GM19467 (cell line): ENCODE data around the gene RAB32.
A peak's percentile ranks its signal among the peaks of the same experiment; 100 is the strongest.
"Not testable (repeated sequence)": the region's sequence is repeated elsewhere in the genome, so short reads cannot be mapped to it uniquely, and the experiment has no call there.

ENCODE experiments used
- ATAC-seq: cut with Tn5 transposase; IDR thresholded peaks from one replicate; pipeline ENCODE4 v1.9.1; 2021; ENCODE audit warnings: mild to moderate bottlenecking, moderate library complexity; ENCODE audit not compliant: unreplicated experiment

RAB32 gene

GRCh38 chr6:146543211-146543939, at the start of gene RAB32:
TSS of gene RAB32 (plus strand) at chr6:146543833. CDS start at chr6:146543872, 39 bp downstream.
- ATAC-seq: peak; percentile 76

- ATAC-seq: no peak
Observed at GRCh38 chr6:146498309-146498708, 45.3 kb upstream of the RAB32 start.

- ATAC-seq: no peak
Observed at GRCh38 chr6:146503096-146503495, 40.5 kb upstream of the RAB32 start.

GRCh38 chr6:146515212-146515611, 28.4 kb upstream of the RAB32 start:
- ATAC-seq: no peak

- ATAC-seq: no peak
Observed at GRCh38 chr6:146526192-146526591, 17.4 kb upstream of the RAB32 start.

- no peak for ATAC-seq
Observed at GRCh38 chr6:146532702-146533101, 10.9 kb upstream of the RAB32 start.

GRCh38 chr6:146542881-146543210, 787 bp upstream of the RAB32 start:
- ATAC-seq: no peak

DNA sequence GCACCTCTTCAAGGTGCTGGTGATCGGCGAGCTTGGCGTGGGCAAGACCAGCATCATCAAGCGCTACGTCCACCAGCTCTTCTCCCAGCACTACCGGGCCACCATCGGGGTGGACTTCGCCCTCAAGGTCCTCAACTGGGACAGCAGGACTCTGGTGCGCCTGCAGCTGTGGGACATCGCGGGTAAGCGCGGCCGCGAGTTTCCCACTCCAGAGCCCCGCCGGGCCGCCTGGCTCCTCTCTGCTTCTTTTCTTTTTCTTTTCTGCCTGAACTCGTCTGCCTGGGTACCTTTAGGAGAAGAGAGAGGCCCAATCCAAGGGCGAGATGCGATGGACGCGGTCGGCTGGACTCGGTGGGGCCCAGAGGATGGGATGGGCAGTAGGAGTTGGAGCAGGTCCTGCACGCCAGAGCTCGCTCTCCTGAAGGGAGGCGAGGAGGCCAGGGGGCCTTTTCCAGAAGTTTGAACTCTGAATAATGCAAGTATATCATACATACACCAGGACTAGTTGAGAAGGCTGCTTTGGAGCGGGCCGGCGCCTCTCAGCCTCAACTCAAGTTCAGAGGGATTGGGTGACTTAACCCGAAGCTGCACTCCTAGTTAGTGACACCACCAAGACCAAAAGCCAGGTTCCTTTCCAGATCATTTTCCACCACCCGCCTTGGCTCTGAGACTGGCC, 445 bp downstream of the RAB32 start:
- peak; percentile 26 for ATAC-seq

DNA sequence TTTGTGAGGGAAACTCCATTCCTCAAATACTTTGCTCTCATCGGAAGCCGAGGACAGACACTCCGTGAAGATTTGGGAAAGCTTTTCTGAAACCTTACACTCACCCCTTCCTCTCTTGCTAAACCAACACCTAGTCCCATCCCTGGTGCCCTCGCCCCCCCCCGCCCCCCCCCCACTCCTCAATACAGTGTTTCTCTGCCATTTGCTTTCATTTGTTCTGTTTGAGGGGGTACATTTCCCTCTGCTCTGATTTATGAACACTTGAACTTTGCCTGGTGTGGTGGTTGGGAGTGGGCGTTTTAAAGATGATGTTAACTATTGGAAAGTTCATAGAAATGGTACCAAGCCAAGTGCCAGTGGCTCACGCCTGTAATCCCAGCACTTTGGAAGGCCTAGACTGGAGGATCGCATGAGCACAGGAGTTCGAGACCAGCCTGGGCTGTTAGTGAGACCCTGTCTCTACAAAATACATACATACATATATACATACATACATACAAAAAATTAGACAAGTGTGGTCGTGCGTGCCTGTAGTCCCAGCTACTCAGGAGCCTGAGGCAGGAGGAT, 1.1 kb downstream of the RAB32 start:
- no peak for ATAC-seq

DNA sequence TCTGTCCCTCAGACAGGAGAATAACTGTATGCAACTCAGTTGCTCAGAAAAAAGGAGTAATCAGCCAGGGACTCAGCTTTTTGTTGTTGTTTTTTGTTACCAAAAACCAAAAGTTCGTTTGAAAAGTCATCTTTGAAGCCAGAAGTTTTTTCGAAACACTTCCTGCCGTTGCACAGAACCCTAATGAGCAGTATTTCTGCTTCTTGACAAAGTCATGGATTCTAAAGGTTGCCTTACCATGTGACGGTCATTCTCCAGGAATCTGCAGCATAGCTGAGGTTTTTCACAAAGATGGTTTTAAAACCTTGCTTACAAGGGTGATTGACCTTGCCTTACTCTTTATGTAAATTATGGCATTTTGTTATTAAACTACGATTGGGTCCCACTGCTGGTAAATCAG, 1.9 kb downstream of the RAB32 start:
- no peak for ATAC-seq

GRCh38 chr6:146546443-146547043, 2.9 kb downstream of the RAB32 start:
- no peak for ATAC-seq

DNA sequence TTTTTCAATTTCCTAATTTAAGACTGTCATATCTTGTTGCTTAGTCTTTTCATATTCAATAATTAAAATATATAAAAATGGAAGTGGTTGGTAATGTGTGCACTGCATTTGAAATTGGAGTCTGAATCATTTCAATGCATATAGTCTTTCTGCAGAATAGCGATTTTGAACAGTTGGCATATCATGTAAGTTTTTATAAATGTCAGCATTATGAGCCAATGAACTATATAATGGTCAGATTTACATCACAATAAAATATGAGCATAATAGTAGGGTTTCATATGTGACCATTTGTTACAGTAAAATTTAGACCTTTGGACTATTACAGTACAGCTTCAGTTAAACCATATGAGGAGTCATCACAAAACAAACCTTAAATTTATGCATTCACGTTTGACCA, 4.3 kb downstream of the RAB32 start:
- ATAC-seq: no peak

GRCh38 chr6:146548898-146549374, 5.3 kb downstream of the RAB32 start:
- no peak for ATAC-seq

- no peak for ATAC-seq
Observed at GRCh38 chr6:146550911-146551310, 7.3 kb downstream of the RAB32 start.

- no peak for ATAC-seq
Observed at GRCh38 chr6:146551545-146551944, 7.9 kb downstream of the RAB32 start.

DNA sequence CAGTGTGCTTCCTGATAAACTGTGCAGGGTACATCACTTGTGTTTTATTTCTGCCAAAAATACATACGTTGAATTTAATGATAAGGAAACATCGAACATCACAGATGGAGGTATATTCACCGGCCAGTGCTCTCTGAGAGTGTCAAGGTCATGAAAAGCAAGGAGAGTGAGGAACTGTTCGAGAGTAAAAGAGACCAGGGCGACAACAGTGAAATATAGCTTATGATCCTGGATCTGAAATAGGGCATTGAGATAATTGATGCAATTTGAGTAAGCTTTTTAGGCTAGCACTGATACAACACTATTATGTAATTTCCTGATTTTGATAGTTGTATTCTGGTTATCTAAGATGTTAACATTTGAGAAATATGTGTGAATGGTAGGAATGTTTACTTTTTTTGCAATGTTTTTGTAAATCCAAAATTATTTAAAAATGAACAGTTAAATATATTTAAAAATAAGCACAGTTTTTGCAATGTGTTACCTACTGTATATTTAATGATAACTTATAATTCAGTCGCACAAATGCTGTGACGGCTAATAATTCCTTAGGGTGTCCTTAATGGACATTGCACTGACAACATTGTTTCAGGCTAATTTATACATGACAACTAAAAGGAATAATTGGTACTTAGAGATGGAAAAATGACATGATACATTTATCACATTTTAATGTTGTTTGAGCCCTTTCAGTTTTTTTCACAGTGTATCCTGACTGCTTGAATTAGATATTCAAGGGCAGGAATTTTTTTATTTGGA, 9.9 kb downstream of the RAB32 start:
- ATAC-seq: no peak

- ATAC-seq: no peak
Observed at GRCh38 chr6:146560607-146561006, 17.0 kb downstream of the RAB32 start.

DNA sequence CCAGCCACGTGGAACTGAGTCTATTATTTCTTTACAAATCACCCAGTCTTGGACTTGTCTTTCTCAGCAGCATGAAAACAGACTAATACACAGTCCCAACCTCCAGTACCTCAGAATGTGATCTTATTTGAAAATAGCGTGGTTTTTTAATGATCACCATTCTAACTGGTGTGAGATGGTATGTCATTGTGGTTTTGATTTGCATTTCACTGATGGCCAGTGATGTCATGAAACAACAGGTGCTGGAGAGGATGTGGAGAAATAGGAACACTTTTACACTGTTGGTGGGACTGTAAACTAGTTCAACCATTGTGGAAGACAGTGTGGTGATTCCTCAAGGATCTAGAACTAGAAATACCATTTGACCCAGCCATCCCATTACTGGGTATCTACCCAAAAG, 23.0 kb downstream of the RAB32 start:
- ATAC-seq: not testable (repeated sequence)

- ATAC-seq: not testable (repeated sequence)
Observed at GRCh38 chr6:146568619-146569018, 25.0 kb downstream of the RAB32 start.

DNA sequence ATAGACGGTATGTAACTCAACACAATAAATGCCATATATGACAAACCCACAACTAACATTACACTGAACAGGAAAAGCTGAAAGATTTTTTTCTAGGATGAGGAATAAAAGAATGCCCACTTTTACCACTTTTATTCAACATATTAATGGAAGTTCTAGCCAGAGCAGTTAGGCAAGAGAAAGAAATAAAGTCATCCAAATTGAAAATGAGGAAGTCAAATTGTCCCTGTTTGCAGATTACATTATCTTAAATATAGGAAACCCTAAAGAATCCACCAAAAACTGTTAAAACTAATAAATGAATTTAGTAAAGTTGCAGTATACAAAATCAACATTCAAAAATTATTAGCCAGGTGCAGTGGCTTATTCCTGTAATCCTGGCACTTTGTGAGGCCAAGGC, 30.6 kb downstream of the RAB32 start:
- no peak for ATAC-seq

DNA sequence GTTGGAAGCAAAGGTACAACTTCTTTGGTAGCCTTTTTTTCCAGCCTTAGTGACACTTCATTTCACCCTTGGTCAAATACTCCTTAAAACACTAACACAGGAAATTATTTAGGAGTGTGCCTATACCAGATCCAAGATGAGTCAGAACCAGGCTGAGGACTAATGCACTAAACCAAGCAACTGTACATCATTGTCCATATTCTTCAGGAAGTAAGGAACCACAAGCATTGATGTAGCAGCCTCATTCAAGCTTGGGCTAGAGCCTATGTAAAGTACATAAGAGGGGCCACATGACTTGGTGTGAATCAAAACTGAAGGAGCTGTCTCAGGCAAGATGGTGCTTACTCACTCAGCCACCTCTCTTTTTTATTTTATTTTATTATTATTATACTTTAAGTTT, 34.4 kb downstream of the RAB32 start:
- no peak for ATAC-seq
